Progenitor cell of endocrine pancreas (in vitro differentiated cells): Measurements from ENCODE around the gene HMMR. TPM values are rescaled to one million over a fixed set of nuclear protein-coding genes. Genes with fewer than 3 reads are reported as not detected.

ENCODE experiments used
- DNase-seq: peaks from one replicate; pipeline ENCODE4 v3.0.0; 2021; ENCODE audit warnings: low spot score; ENCODE audit not compliant: unreplicated experiment
- H3K27ac Mint-ChIP-seq: 2 replicates; pipeline ENCODE4 v1.8.0; 2021; ENCODE audit warnings: mild to moderate bottlenecking, moderate library complexity, mixed read lengths
- H3K27me3 Mint-ChIP-seq: 2 replicates; pipeline ENCODE4 v1.8.0; 2021; ENCODE audit warnings: mixed read lengths
- H3K36me3 Mint-ChIP-seq: 2 replicates; pipeline ENCODE4 v1.8.0; 2022; ENCODE audit warnings: mixed read lengths; ENCODE audit not compliant: insufficient read depth
- H3K4me1 Mint-ChIP-seq: 2 replicates; pipeline ENCODE4 v1.8.0; 2021; ENCODE audit warnings: low read depth, mixed read lengths
- H3K4me3 Mint-ChIP-seq: 2 replicates; pipeline ENCODE4 v1.8.0; 2021; ENCODE audit warnings: low read depth, mild to moderate bottlenecking, moderate library complexity, mixed read lengths
- H3K9me3 Mint-ChIP-seq: 2 replicates; pipeline ENCODE4 v1.8.0; 2021; ENCODE audit warnings: low read depth, mixed read lengths
- CTCF ChIP-seq: fragments of 200-600 bp; sonication (generic); IDR thresholded peaks from one replicate; pipeline ENCODE4 v1.5.0; 2021; ENCODE audit warnings: antibody characterized with exemption, mild to moderate bottlenecking; ENCODE audit not compliant: unreplicated experiment
- total RNA-seq: library from RNA; stranded (reverse); gene quantifications from 2 replicates; pipeline ENCODE4 v1.2.1, GENCODE V29; 2021

Gene HMMR
- total RNA-seq, 1 donor from 2014 or later, result 15.0 TPM

GRCh38 chr5:163506095-163506457 lies 45.6 kb downstream of the HMMR start:
- no peak for DNase-seq
- H3K36me3 Mint-ChIP-seq, result peaks cover 3% of the 10 kb centered on the region
- H3K4me3 Mint-ChIP-seq, result peak overlapping the region; percentile 95
- no peaks in the 10 kb centered on the region for H3K27me3 Mint-ChIP-seq
- peaks cover 40% of the 10 kb centered on the region for H3K4me1 Mint-ChIP-seq
- H3K27ac Mint-ChIP-seq, result peak overlapping the region; percentile 99
- TF ChIP-seq CTCF, result no peak
- H3K9me3 Mint-ChIP-seq, result no peaks in the 10 kb centered on the region

- Mint-ChIP-seq H3K27ac (peak overlapping the region; percentile 99), H3K4me3 (peak overlapping the region; percentile 95), H3K4me1 (peaks cover 40% of the 10 kb centered on the region), H3K36me3 (peaks cover 3% of the 10 kb centered on the region), H3K9me3 (no peaks in the 10 kb centered on the region), H3K27me3 (no peaks in the 10 kb centered on the region)
- no peak for TF ChIP-seq CTCF
- no peak for DNase-seq
Measured at GRCh38 chr5:163506726-163507125, 46.3 kb downstream of the HMMR start.

- H3K4me3 Mint-ChIP-seq, result no peak overlapping the region
Measured at GRCh38 chr5:163508753-163509152, 48.3 kb downstream of the HMMR start.

GRCh38 chr5:163509291-163509951 lies 49.0 kb downstream of the HMMR start:
- peak overlapping the region; percentile 26 for H3K4me3 Mint-ChIP-seq
- no peak for DNase-seq
- peaks cover 9% of the 10 kb centered on the region for H3K36me3 Mint-ChIP-seq
- no peak for TF ChIP-seq CTCF
- no peaks in the 10 kb centered on the region for H3K27me3 Mint-ChIP-seq
- peaks cover 30% of the 10 kb centered on the region for H3K4me1 Mint-ChIP-seq
- H3K27ac Mint-ChIP-seq, result peak overlapping the region; percentile 53
- no peaks in the 10 kb centered on the region for H3K9me3 Mint-ChIP-seq

More at GRCh38 chr5:163508753-163509152, 48.3 kb downstream of the HMMR start:
- no peak for DNase-seq
- H3K9me3 Mint-ChIP-seq, result no peaks in the 10 kb centered on the region
- peaks cover 9% of the 10 kb centered on the region for H3K36me3 Mint-ChIP-seq
- TF ChIP-seq CTCF, result no peak
- H3K27ac Mint-ChIP-seq, result peak overlapping the region; percentile 53
- H3K4me1 Mint-ChIP-seq, result peaks cover 35% of the 10 kb centered on the region
- H3K27me3 Mint-ChIP-seq, result no peaks in the 10 kb centered on the region

GRCh38 chr5:163512526-163512925 lies 52.1 kb downstream of the HMMR start:
- Mint-ChIP-seq H3K9me3 (no peaks in the 10 kb centered on the region), H3K4me1 (peaks cover 14% of the 10 kb centered on the region), H3K36me3 (peaks cover 17% of the 10 kb centered on the region), H3K27me3 (no peaks in the 10 kb centered on the region), H3K4me3 (no peak overlapping the region), H3K27ac (no peak overlapping the region)
- DNase-seq, result no peak
- no peak for TF ChIP-seq CTCF
